Measurements from ENCODE around the gene IFI30.

The IFI30 gene

DNA sequence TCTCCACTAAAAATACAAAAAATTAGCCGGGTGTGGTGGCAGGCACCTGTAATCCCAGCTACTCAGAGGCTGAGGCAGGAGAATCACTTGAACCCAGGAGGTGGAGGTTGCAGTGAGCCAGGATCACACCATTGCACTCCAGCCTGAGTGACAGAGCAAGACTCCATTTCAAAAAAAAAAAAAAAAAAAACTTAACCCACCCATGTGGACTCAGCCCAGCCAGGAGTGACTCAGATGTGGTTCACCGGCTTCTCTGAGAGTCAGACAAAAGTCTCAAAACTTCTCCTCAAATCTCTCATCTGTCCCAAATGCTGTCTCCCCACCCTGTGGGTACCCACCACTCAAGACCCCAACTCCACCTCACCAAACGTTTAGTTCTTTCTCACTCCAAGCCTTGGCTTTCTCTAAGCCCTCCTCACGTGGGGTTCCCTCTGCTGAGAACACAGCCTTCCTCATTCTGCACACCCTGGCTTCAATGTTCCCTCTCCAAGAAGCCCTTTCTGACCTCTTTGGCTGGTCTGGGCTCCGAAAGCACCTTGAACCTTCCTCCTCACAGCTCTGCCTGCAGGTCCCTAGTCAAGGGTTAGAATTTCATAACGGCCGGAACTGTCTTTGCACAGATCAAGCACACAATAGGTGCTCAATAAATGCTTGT, 41.3 kb downstream of the IFI30 start:
- TF ChIP-seq, protein P1, sequence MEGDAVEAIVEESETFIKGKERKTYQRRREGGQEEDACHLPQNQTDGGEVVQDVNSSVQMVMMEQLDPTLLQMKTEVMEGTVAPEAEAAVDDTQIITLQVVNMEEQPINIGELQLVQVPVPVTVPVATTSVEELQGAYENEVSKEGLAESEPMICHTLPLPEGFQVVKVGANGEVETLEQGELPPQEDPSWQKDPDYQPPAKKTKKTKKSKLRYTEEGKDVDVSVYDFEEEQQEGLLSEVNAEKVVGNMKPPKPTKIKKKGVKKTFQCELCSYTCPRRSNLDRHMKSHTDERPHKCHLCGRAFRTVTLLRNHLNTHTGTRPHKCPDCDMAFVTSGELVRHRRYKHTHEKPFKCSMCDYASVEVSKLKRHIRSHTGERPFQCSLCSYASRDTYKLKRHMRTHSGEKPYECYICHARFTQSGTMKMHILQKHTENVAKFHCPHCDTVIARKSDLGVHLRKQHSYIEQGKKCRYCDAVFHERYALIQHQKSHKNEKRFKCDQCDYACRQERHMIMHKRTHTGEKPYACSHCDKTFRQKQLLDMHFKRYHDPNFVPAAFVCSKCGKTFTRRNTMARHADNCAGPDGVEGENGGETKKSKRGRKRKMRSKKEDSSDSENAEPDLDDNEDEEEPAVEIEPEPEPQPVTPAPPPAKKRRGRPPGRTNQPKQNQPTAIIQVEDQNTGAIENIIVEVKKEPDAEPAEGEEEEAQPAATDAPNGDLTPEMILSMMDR (IDR thresholded peaks at IDR 0.05; ENCODE audit: extremely low read depth, insufficient read depth, missing control alignments) = no peak
- in situ Hi-C loops (cut with MboI; ENCODE audit: low pct_unique_long_range_greater_than_20kb, low sequenced_read_pairs, unreplicated experiment) = no loop called here
- no peak for DNase-seq (ENCODE audit: low spot score)

GRCh38 chr19:18216789-18217188, 43.2 kb downstream of the IFI30 start:
- TF ChIP-seq, protein P1 (IDR thresholded peaks at IDR 0.05; ENCODE audit: extremely low read depth, insufficient read depth, missing control alignments) = no peak
- in situ Hi-C loops (cut with MboI; ENCODE audit: low pct_unique_long_range_greater_than_20kb, low sequenced_read_pairs, unreplicated experiment) = no loop called here
- DNase-seq (ENCODE audit: low spot score) = no peak

DNA sequence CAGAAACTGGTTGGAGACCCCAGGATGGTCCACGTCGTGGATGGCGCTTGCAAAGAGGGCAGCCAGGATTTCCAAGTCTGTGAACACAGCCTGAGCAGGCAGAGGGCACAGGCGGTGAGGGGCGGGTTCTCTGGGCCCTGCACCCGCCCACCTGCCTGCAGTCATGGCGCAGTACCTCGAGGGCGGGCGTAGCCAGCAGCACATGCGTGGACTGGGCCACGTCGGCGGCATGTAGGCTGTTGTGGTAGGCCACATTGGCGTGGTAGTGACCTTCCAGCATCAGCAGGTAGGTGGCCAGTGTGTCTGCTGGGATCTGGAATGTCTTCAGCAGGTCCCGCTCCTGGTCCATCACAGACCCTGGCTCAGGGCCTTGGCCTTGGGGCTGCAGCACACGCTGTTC, 44.5 kb downstream of the IFI30 start:
- TF ChIP-seq, protein P1 (IDR thresholded peaks at IDR 0.05; ENCODE audit: extremely low read depth, insufficient read depth, missing control alignments) = no peak
- no peak for DNase-seq (ENCODE audit: low spot score)
- in situ Hi-C loops (cut with MboI; ENCODE audit: low pct_unique_long_range_greater_than_20kb, low sequenced_read_pairs, unreplicated experiment) = no loop called here

DNA sequence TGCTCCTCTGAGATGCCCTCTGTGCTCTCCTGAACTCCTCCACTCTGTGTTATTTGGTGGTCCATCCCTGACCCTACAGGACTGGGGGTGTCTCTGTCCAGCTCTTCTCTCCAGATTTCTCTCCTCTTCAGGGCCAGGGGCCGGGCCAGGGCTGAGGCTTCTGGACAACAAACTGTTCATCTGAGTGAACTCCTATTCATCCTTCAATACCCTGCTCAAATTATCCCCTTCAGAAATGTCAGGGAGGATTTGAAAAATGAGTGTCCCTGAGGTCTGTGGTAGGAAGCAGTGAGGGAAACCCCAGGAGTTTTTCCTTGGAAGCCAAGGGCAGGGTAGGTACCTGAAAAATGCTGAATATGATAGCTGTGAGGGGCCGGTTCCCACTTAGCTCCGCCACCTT, 45.0 kb downstream of the IFI30 start:
- in situ Hi-C loops (cut with MboI; ENCODE audit: low pct_unique_long_range_greater_than_20kb, low sequenced_read_pairs, unreplicated experiment) = no loop called here
- DNase-seq (ENCODE audit: low spot score) = no peak
- TF ChIP-seq, protein P1 (IDR thresholded peaks at IDR 0.05; ENCODE audit: extremely low read depth, insufficient read depth, missing control alignments) = no peak

GRCh38 chr19:18219911-18220631, 46.5 kb downstream of the IFI30 start:
- in situ Hi-C loops (cut with MboI; ENCODE audit: low pct_unique_long_range_greater_than_20kb, low sequenced_read_pairs, unreplicated experiment) = no loop called here
- TF ChIP-seq, protein P1 (IDR thresholded peaks at IDR 0.05; ENCODE audit: extremely low read depth, insufficient read depth, missing control alignments) = no peak
- DNase-seq (ENCODE audit: low spot score) = no peak

GRCh38 chr19:18220632-18221275, 47.1 kb downstream of the IFI30 start:
- DNase-seq (ENCODE audit: low spot score) = no peak
- in situ Hi-C loops (cut with MboI; ENCODE audit: low pct_unique_long_range_greater_than_20kb, low sequenced_read_pairs, unreplicated experiment) = no loop called here
- TF ChIP-seq, protein P1 (IDR thresholded peaks at IDR 0.05; ENCODE audit: extremely low read depth, insufficient read depth, missing control alignments) = no peak
